GM12801 (cell line): ENCODE measurements around the gene HSD17B12.

Experiments used
- TF ChIP-seq, protein P1 (sequence below): IDR thresholded peaks from one replicate; pipeline ENCODE4 v1.5.1; 2011; ENCODE audit warnings: control low read depth; ENCODE audit not compliant: insufficient read length; ENCODE audit errors: extremely low read depth

The HSD17B12 gene

DNA sequence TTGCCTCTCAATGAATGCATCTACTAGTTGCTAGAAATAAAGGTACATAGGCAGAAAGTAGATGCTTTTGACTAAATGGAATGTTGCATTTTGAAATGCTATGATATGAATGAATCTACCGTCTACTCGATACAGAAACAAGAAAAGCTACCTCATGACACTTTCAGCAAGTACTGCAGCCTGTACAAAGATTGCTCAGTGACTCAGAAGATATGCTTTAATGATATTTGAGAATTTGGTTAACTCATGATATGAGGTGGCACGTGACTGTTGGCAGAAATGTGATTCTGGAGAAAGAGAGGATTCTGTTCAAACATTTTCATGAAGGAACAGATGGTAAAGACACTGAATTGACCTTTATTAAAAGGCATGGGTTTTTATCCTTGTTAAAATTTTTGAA, 76.0 kb downstream of the HSD17B12 start:
- TF ChIP-seq, protein P1, sequence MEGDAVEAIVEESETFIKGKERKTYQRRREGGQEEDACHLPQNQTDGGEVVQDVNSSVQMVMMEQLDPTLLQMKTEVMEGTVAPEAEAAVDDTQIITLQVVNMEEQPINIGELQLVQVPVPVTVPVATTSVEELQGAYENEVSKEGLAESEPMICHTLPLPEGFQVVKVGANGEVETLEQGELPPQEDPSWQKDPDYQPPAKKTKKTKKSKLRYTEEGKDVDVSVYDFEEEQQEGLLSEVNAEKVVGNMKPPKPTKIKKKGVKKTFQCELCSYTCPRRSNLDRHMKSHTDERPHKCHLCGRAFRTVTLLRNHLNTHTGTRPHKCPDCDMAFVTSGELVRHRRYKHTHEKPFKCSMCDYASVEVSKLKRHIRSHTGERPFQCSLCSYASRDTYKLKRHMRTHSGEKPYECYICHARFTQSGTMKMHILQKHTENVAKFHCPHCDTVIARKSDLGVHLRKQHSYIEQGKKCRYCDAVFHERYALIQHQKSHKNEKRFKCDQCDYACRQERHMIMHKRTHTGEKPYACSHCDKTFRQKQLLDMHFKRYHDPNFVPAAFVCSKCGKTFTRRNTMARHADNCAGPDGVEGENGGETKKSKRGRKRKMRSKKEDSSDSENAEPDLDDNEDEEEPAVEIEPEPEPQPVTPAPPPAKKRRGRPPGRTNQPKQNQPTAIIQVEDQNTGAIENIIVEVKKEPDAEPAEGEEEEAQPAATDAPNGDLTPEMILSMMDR, result no peak

DNA sequence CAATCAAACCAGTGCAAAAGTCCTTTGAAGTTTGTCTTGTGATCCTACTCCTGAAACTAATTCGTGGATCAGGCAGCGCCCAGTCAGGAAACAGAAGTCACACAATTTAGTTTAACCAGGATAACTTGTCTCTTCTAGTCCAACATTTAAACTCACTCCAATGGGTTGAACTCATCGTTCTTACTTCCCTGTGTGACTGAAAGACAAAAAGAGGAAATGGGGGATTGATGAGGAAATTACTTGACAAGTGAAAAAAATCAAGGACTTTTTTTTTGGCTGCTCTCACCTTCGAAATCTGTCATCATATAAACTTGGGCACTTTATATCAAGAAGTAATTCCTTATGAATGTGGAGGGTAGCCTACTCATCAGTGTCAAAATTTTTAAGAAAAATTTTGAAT, 78.4 kb downstream of the HSD17B12 start:
- TF ChIP-seq, protein P1, result no peak

DNA sequence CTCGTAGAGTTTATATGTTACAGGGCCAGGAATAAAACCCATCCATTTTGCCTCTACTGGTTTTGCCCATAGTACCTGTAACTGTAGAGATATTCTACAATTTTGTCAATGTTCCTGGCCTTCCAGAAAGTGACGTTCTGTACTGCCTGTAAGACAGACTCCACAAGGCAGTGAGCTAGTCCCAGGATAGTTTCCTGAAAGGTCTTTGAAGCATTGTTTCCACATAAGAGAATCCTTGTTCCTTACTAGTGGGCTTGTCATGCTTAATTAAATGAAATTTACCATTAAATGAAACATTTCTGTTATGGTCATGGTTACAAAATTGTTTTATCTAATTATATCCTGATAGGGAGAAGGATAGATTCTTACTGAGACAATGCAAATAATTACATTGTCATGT, 80.4 kb downstream of the HSD17B12 start:
- TF ChIP-seq, protein P1, result no peak

DNA sequence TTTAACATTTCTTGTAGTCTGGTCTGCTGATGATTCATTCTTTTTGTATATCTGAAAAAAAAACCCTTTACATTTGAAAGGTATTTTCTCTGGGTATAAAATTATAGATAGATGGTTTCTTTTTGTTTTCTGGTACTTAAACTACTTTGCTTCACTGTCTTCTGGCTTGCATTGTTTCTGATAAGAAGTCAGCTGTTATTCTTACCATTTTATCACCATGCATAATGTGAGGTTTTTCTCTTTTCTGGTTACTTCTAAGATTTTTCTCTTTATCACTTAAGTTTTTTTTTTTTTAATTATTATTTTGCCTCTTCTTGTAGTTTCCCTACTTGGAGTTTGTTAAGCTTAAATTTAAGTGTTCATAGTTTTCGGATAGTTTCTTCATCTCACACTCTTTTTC, 84.7 kb downstream of the HSD17B12 start:
- TF ChIP-seq, protein P1, result no peak

DNA sequence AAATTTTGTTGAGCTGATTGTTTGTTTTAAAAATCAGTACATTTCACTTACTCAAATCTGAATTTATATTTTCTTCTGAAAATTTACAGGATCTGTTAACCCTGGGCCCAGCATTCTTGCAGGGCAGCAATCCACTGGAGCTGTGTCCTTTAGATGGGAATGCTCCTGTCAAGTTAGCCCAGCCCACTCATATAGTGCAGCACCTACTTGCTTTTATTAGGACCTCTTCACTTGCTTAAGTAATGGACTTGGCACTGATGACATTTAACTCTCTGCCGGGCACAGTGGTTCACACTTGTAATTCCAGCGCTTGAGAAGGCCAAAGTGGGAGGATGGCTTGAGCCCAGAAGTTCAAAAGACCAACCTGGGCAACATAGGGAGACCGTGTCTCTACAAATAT, 89.6 kb downstream of the HSD17B12 start:
- TF ChIP-seq, protein P1, result no peak

DNA sequence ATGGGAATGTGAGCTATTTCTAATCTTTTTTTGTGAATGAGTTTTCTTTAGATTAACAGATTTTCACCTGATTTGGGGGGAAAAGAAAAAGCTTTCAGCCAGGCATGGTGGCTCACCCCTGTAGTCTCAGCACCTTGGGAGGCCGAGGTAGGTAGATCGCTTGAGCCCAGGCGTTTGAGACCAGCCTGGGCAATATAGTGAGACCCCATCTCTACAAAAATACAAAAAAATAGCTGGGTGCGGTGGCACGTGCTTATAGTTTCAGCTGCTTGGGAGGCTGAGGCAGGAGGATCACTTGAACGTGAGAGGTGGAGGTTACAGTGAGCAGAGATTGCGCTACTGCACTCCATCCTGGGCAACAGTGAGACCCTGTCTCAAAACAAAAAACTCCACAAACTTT, 92.2 kb downstream of the HSD17B12 start:
- TF ChIP-seq, protein P1, result no peak

DNA sequence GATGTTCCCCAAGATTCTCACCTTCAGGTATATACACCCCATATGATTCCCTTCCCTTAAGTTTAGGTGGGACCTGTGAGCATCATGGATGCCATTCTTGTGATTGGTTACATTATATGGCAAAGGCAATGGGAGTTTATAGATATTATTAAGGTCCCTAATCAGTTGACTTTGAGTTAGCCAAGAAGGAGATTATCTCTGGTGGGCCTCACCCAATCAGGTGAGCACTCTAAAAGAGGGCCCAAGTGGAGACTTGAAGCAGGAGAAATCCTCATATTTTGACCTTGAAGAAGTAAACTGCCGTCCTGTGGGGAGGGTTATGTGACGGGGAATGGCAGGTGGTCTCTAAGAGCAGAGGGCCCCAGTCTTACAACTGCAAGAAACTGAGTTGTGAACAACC, 94.2 kb downstream of the HSD17B12 start:
- TF ChIP-seq, protein P1, result no peak

DNA sequence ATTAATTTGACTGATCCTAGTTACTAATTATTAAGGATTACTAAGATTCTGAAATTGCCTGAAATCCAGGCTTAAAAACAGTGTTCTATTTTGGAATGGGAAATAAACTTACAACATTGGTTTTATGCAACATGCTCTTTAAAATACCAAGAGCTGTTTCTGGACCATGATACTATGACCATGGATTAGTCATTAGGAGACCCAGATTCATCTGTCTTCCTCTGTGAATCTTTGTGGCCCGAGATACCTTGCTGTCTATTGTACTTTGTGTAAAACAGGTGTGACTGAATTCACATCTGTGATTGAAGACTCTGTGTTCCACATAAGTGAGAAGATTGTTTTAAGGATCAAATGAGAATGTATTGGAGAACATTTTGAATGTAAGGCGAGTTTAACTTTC, 98.8 kb downstream of the HSD17B12 start:
- TF ChIP-seq, protein P1, result no peak
